HepG2 (cell line): ENCODE results near the gene TP73. TPM values are rescaled to one million over a fixed set of nuclear protein-coding genes. Genes with fewer than 3 reads are reported as not detected.
A peak's percentile ranks its signal among the peaks of the same experiment; 100 is the strongest.

ENCODE experiments used
- ATAC-seq: fragments of 200-7000 bp; cut with Tn5 transposase; 3 replicates; pipeline ENCODE4 v1.9.1; 2020; ENCODE audit warnings: mild to moderate bottlenecking, moderate library complexity
- BruUV-seq: library from RNA; stranded (reverse); fragments of 400-500 nt; replicated peaks from 2 replicates; lab custom pipeline; 2021; lab: Mats Ljungman, UMichigan
- CTCF ChIA-PET: fragments of 300-600 bp; formaldehyde crosslinking; extraction: SDS; loops from one replicate; lab custom pipeline; 2021; ENCODE audit warnings: low total read pairs, inconsistent platforms, low intra/inter-chr PET ratio; lab: Yijun Ruan, JAX
- POLR2A ChIA-PET: fragments of 350-600 bp; sonication (Branson Sonifier 250); formaldehyde crosslinking; loops from one replicate; lab custom pipeline; 2020; ENCODE audit warnings: antibody characterized with exemption, inconsistent platforms; lab: Yijun Ruan, JAX
- DNase-seq: peaks from one replicate; pipeline ENCODE4 v3.0.0-alpha.2; 2015; ENCODE audit warnings: low spot score
- FAIRE-seq: peaks from 3 replicates; lab custom pipeline; 2011; peaks lifted over from hg19 to GRCh38; lab: Jason Lieb, UNC
- H2AFZ ChIP-seq: one replicate; pipeline ENCODE4 v1.6.1; 2011; ENCODE audit warnings: low read length, inconsistent platforms
- H3K27ac ChIP-seq: fragments of 300-600 bp; 3 replicates; pipeline ENCODE4 v1.8.0; 2011; ENCODE audit warnings: mixed run types, mild to moderate bottlenecking, mixed read lengths, low read length, inconsistent platforms; ENCODE audit not compliant: insufficient read depth; ENCODE audit errors: extremely low read length
- H3K27me3 ChIP-seq, 2 experiments: fragments of 200-600 bp in 1 of 2; 2 replicates in 1 of 2; 3 replicates in 1 of 2; pipeline versions ENCODE4 v1.6.0 to v1.8.0; 2011; ENCODE audit warnings: low read length in 2 of 2, mild to moderate bottlenecking in 2 of 2, moderate library complexity in 2 of 2, inconsistent platforms in 1 of 2; ENCODE audit not compliant: insufficient read depth in 2 of 2, control insufficient read depth in 1 of 2
- H3K36me3 ChIP-seq, 2 experiments: fragments of 200-600 bp in 1 of 2; replicated peaks in 1 of 2; 2 replicates in 1 of 2; 3 replicates in 1 of 2; pipeline versions ENCODE4 v1.5.1 to v1.8.0; 2011; ENCODE audit warnings: low read length in 2 of 2, inconsistent platforms in 1 of 2; ENCODE audit not compliant: insufficient read depth in 2 of 2, control insufficient read depth in 1 of 2
- H3K4me1 ChIP-seq: 2 replicates; pipeline ENCODE4 v1.5.1; 2012; ENCODE audit warnings: low read length, inconsistent platforms; ENCODE audit not compliant: insufficient read depth
- H3K4me2 ChIP-seq: 2 replicates; pipeline ENCODE4 v1.6.0; 2011; ENCODE audit warnings: low read depth, low read length, inconsistent platforms
- H3K4me3 ChIP-seq, 3 experiments: fragments of 200-600 bp in 1 of 3; sonication (generic), shearing (Covaris generic) in 1 of 3; replicated peaks in 1 of 3; 2 replicates each; pipeline ENCODE4 v1.5.1; 2011 to 2016; ENCODE audit warnings: low read length in 3 of 3, inconsistent platforms in 2 of 3, low read depth in 2 of 3, mild to moderate bottlenecking in 2 of 3, control low read depth in 1 of 3, mixed read lengths in 1 of 3; ENCODE audit not compliant: insufficient read depth in 1 of 3
- H3K79me2 ChIP-seq: one replicate; pipeline ENCODE4 v1.6.1; 2011; ENCODE audit warnings: low read length, inconsistent platforms; ENCODE audit not compliant: insufficient read depth
- H3K9ac ChIP-seq: 2 replicates; pipeline ENCODE4 v1.6.0; 2011; ENCODE audit warnings: mild to moderate bottlenecking, low read depth, low read length, inconsistent platforms; ENCODE audit not compliant: insufficient read depth
- H3K9me3 ChIP-seq: 2 replicates; pipeline ENCODE4 v1.5.1; 2012; ENCODE audit warnings: mild to moderate bottlenecking, low read length
- H4K20me1 ChIP-seq: 2 replicates; pipeline ENCODE4 v1.6.0; 2011; ENCODE audit warnings: inconsistent platforms, mild to moderate bottlenecking, low read length, moderate library complexity; ENCODE audit not compliant: insufficient read depth
- FOXK1 ChIP-seq: sonication (generic); formaldehyde crosslinking; IDR thresholded peaks from 2 replicates; pipeline ENCODE4 v1.4.0; 2020; ENCODE audit warnings: low read depth, missing genetic modification reagents, borderline replicate concordance
- KAT8 ChIP-seq: IDR thresholded peaks from 2 replicates; pipeline ENCODE4 v1.6.1; 2016; ENCODE audit warnings: missing genetic modification reagents, missing compliant biosample characterization
- NFYC ChIP-seq: IDR thresholded peaks from 2 replicates; pipeline ENCODE4 v1.6.1; 2016; ENCODE audit warnings: missing genetic modification reagents, missing compliant biosample characterization
- NKX3-1 ChIP-seq: sonication (generic); formaldehyde crosslinking; IDR thresholded peaks from 2 replicates; pipeline ENCODE4 v1.5.0; 2020; ENCODE audit warnings: missing genetic modification reagents
- NONO ChIP-seq, 2 experiments: fragments of 450-650 bp in 1 of 2; sonication (generic) in 1 of 2; formaldehyde crosslinking in 1 of 2; IDR thresholded peaks in 1 of 2; conservative IDR thresholded peaks in 1 of 2; 2 replicates each; pipeline versions ENCODE4 v1.6.1 to v1.8.0; 2017 to 2022; ENCODE audit warnings: mild to moderate bottlenecking in 1 of 2, missing genetic modification reagents in 1 of 2, moderate library complexity in 1 of 2
- PHF21A ChIP-seq: sonication (generic); formaldehyde crosslinking; IDR thresholded peaks from 2 replicates; pipeline ENCODE4 v1.5.0; 2020; ENCODE audit warnings: mild to moderate bottlenecking, missing genetic modification reagents
- ZBTB21 ChIP-seq: sonication (generic); formaldehyde crosslinking; IDR thresholded peaks from 2 replicates; pipeline ENCODE4 v1.4.0; 2020; ENCODE audit warnings: missing genetic modification reagents
- ZBTB43 ChIP-seq: sonication (generic); formaldehyde crosslinking; conservative IDR thresholded peaks from 2 replicates; pipeline ENCODE4 v1.4.0; 2020; ENCODE audit warnings: missing genetic modification reagents
- ZNF335 ChIP-seq: sonication (generic); formaldehyde crosslinking; IDR thresholded peaks from 2 replicates; pipeline ENCODE4 v1.4.0; 2020; ENCODE audit warnings: missing genetic modification reagents
- ZNF547 ChIP-seq: sonication (generic); formaldehyde crosslinking; IDR thresholded peaks from 2 replicates; pipeline ENCODE4 v1.5.1; 2020; ENCODE audit warnings: mild to moderate bottlenecking, missing genetic modification reagents
- ZNF597 ChIP-seq: sonication (generic); formaldehyde crosslinking; IDR thresholded peaks from 2 replicates; pipeline ENCODE4 v1.5.0; 2020; ENCODE audit warnings: missing genetic modification reagents
- ZSCAN5A ChIP-seq: sonication (generic); formaldehyde crosslinking; IDR thresholded peaks from 2 replicates; pipeline ENCODE4 v1.8.0; 2022; ENCODE audit warnings: mild to moderate bottlenecking, missing genetic modification reagents, borderline replicate concordance
- WGBS: methylation state at CpG from one replicate; pipeline ENCODE4 v1.1.6; 2017; ENCODE audit warnings: low lambda C conversion rate; 5-methylcytosine and 5-hydroxymethylcytosine counted together
- in situ Hi-C: cut with HindIII; loops from 2 replicates; pipeline ENCODE4 v1.10.0; 2017; ENCODE audit warnings: low pct_unique_long_range_greater_than_20kb; ENCODE audit not compliant: extremely low pct_ligation_motif_present
- intact Hi-C: fragments of 100-400 bp; cut with micrococcal nuclease; formaldehyde crosslinking; loops from one replicate; pipeline ENCODE4 v1.10.0; 2022; ENCODE audit not compliant: unreplicated experiment
- polyA plus RNA-seq, 8 experiments: library from polyadenylated mRNA; depleted of rRNA in 3 of 8; stranded (reverse) in 7 of 8; unstranded in 1 of 8; fragments of >200 nt; fragmentation: Illumina TruSeq in 4 of 8; extraction: Trizol in 4 of 8; gene quantifications; 2 replicates each; pipeline versions ENCODE4 v1.2.1 to v1.2.3, GENCODE V29; 2011 to 2016; ENCODE audit warnings: low read depth in 4 of 8, missing spikeins in 1 of 8, mixed read lengths in 1 of 8; ENCODE audit not compliant: insufficient read depth in 1 of 8
- total RNA-seq, 5 experiments: library from RNA; depleted of rRNA; stranded (reverse); fragments of >200 nt; fragmentation: Illumina TruSeq; extraction: Trizol; gene quantifications; 2 replicates each; pipeline ENCODE4 v1.2.3, GENCODE V29; 2016; ENCODE audit warnings: low read depth in 1 of 5
- TF ChIP-seq, protein P1 (sequence below): sonication (generic); formaldehyde crosslinking; IDR thresholded peaks from 2 replicates; pipeline ENCODE4 v1.4.0; 2020; ENCODE audit warnings: missing genetic modification reagents
- TF ChIP-seq, protein P2 (sequence below): sonication (generic); formaldehyde crosslinking; conservative IDR thresholded peaks from 2 replicates; pipeline ENCODE4 v1.5.0; 2020; ENCODE audit warnings: missing genetic modification reagents

The TP73 gene
- total and polyA plus RNA-seq, 2 of the 13 experiments (the other 11 are each of a cell fraction or from before 2014, with no cell fraction given): 0.49 to 1.1 TPM

GRCh38 chr1:3733094-3733882 is 81.0 kb downstream of the TP73 start:
- in situ Hi-C loops: no loop called here
- CTCF ChIA-PET: no interaction called here
- WGBS: 56% methylated on average over 11 of the region's 29 CpGs
- Histone ChIP-seq H3K36me3 (peaks cover 8 to 25% of the 10 kb centered on the region in 2 experiments), H3K4me3 (peak overlapping the region in 1 of 3 experiments; percentile 43; a peak in 1 of 6 replicates), H3K9me3 (no peaks in the 10 kb centered on the region), H2AFZ (no peak overlapping the region), H3K9ac (peak overlapping the region; percentile 49), H4K20me1 (no peaks in the 10 kb centered on the region), H3K4me2 (peak overlapping the region; percentile 62), H3K79me2 (no peaks in the 10 kb centered on the region), H3K27me3 (no peaks in the 10 kb centered on the region), H3K4me1 (peaks cover 35% of the 10 kb centered on the region), H3K27ac (peak overlapping the region; percentile 69)
- intact Hi-C loops: no loop called here
- peak; percentile 50 for ATAC-seq
- no TSS peak for BruUV-seq
- POLR2A ChIA-PET: interaction anchor here (0.7 to 1.1 kb wide), 4 partner anchors 32 to 887 kb away, joined by 3 to 11 read pairs (median 3); no protein-coding TSS in a partner anchor
- peak; percentile 21 for DNase-seq
- FAIRE-seq: no peak
- TF ChIP-seq, protein P1, sequence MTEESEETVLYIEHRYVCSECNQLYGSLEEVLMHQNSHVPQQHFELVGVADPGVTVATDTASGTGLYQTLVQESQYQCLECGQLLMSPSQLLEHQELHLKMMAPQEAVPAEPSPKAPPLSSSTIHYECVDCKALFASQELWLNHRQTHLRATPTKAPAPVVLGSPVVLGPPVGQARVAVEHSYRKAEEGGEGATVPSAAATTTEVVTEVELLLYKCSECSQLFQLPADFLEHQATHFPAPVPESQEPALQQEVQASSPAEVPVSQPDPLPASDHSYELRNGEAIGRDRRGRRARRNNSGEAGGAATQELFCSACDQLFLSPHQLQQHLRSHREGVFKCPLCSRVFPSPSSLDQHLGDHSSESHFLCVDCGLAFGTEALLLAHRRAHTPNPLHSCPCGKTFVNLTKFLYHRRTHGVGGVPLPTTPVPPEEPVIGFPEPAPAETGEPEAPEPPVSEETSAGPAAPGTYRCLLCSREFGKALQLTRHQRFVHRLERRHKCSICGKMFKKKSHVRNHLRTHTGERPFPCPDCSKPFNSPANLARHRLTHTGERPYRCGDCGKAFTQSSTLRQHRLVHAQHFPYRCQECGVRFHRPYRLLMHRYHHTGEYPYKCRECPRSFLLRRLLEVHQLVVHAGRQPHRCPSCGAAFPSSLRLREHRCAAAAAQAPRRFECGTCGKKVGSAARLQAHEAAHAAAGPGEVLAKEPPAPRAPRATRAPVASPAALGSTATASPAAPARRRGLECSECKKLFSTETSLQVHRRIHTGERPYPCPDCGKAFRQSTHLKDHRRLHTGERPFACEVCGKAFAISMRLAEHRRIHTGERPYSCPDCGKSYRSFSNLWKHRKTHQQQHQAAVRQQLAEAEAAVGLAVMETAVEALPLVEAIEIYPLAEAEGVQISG (CRISPR knock-in tag): peak; percentile 36
- TF ChIP-seq NFYC (CRISPR knock-in tag) (0 out of 2 replicates have a peak, but pooled peaks have one; percentile 10), KAT8 (CRISPR knock-in tag) (no peak), PHF21A (CRISPR knock-in tag) (peak; percentile 59; the same call in 1 of the 2 replicates), NKX3-1 (CRISPR knock-in tag) (no peak), NONO (IDR thresholded peaks at IDR 0.05) (no peak), NONO (CRISPR knock-in tag; conservative IDR thresholded peaks at IDR 0.05) (peak; percentile 21; the same call in 1 of the 2 replicates), ZNF597 (no peak), ZBTB43 (CRISPR knock-in tag) (no peak), ZNF547 (CRISPR knock-in tag) (0 out of 2 replicates have a peak, but pooled peaks have one; percentile 36), FOXK1 (CRISPR knock-in tag) (0 out of 2 replicates have a peak, but pooled peaks have one; percentile 32), ZSCAN5A (CRISPR knock-in tag) (peak; percentile 35; the same call in 1 of the 2 replicates), ZBTB21 (CRISPR knock-in tag) (no peak), ZNF335 (CRISPR knock-in tag) (no peak)
- TF ChIP-seq, protein P2, sequence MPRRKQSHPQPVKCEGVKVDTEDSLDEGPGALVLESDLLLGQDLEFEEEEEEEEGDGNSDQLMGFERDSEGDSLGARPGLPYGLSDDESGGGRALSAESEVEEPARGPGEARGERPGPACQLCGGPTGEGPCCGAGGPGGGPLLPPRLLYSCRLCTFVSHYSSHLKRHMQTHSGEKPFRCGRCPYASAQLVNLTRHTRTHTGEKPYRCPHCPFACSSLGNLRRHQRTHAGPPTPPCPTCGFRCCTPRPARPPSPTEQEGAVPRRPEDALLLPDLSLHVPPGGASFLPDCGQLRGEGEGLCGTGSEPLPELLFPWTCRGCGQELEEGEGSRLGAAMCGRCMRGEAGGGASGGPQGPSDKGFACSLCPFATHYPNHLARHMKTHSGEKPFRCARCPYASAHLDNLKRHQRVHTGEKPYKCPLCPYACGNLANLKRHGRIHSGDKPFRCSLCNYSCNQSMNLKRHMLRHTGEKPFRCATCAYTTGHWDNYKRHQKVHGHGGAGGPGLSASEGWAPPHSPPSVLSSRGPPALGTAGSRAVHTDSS (CRISPR knock-in tag): 0 out of 2 replicates have a peak, but pooled peaks have one; percentile 27
